H1 (cell line): ENCODE data around the gene FGGY. TPM values are rescaled to one million over a fixed set of nuclear protein-coding genes. Genes with fewer than 3 reads are reported as not detected.

Experiments
- CTCF ChIA-PET: fragments of 300-600 bp; sonication (Branson Sonifier 250); formaldehyde crosslinking; loops from one replicate; lab custom pipeline; 2021; ENCODE audit not compliant: partially characterized antibody; lab: Charles Lee
- POLR2A ChIA-PET: fragments of 300-600 bp; sonication (Branson Sonifier 250); formaldehyde crosslinking; loops from one replicate; lab custom pipeline; 2021; ENCODE audit warnings: inconsistent platforms; ENCODE audit not compliant: partially characterized antibody; lab: Charles Lee
- DNase-seq, 2 experiments: peaks; one replicate each; pipeline versions ENCODE4 v3.0.0 to v3.0.0-alpha.2; 2010 to 2022; ENCODE audit warnings: low spot score in 2 of 2, low read depth in 1 of 2, mixed read lengths in 1 of 2
- FAIRE-seq: peaks from 2 replicates; lab custom pipeline; 2011; peaks lifted over from hg19 to GRCh38; lab: Jason Lieb, UNC
- H2AFZ ChIP-seq: 2 replicates; pipeline ENCODE4 v1.8.1; 2012; ENCODE audit warnings: low read length, inconsistent platforms
- H2AK5ac ChIP-seq: 2 replicates; pipeline ENCODE4 v1.6.1; 2013; ENCODE audit warnings: low read depth, low read length
- H2BK120ac ChIP-seq: replicated peaks from 2 replicates; pipeline ENCODE3; 2013; ENCODE audit warnings: low read depth, low read length, inconsistent platforms
- H2BK12ac ChIP-seq: 2 replicates; pipeline ENCODE4 v1.6.1; 2013; ENCODE audit warnings: low read depth, low read length
- H2BK15ac ChIP-seq: 2 replicates; pipeline ENCODE4 v1.6.1; 2013; ENCODE audit warnings: low read length
- H2BK20ac ChIP-seq: 2 replicates; pipeline ENCODE4 v1.6.1; 2013; ENCODE audit warnings: low read length
- H2BK5ac ChIP-seq: 2 replicates; pipeline ENCODE4 v1.6.1; 2013; ENCODE audit warnings: low read depth, low read length
- H3K14ac ChIP-seq: 2 replicates; pipeline ENCODE4 v1.6.1; 2013; ENCODE audit warnings: inconsistent platforms; ENCODE audit not compliant: insufficient read length
- H3K18ac ChIP-seq: 2 replicates; pipeline ENCODE4 v1.6.1; 2013; ENCODE audit warnings: low read length; ENCODE audit errors: extremely low read depth
- H3K23ac ChIP-seq: 2 replicates; pipeline ENCODE4 v1.6.1; 2013; ENCODE audit warnings: inconsistent platforms; ENCODE audit not compliant: insufficient read length
- H3K23me2 ChIP-seq: 2 replicates; pipeline ENCODE4 v1.6.1; 2013; ENCODE audit warnings: low read depth, low read length
- H3K27ac ChIP-seq: 2 replicates; pipeline ENCODE4 v1.6.1; 2011; ENCODE audit warnings: low read depth, low read length, inconsistent platforms
- H3K27me3 ChIP-seq, 4 experiments: replicated peaks in 1 of 4; 1 replicate in 1 of 4; 2 replicates in 3 of 4; pipeline versions ENCODE4 v1.6.1 to v1.8.1; 2011 to 2013; ENCODE audit warnings: low read length in 3 of 4, mild to moderate bottlenecking in 3 of 4, inconsistent platforms in 2 of 4, mixed read lengths in 2 of 4, moderate library complexity in 1 of 4; ENCODE audit not compliant: control insufficient read depth in 3 of 4, insufficient read depth in 3 of 4; ENCODE audit errors: extremely low read depth in 1 of 4
- H3K36me3 ChIP-seq, 4 experiments: 2 replicates each; pipeline versions ENCODE4 v1.6.1 to v1.8.1; 2011 to 2013; ENCODE audit warnings: mild to moderate bottlenecking in 4 of 4, low read length in 3 of 4, moderate library complexity in 2 of 4, control low read depth in 1 of 4, inconsistent platforms in 1 of 4; ENCODE audit not compliant: insufficient read depth in 4 of 4, control insufficient read depth in 2 of 4
- H3K4ac ChIP-seq: replicated peaks from 2 replicates; pipeline ENCODE3; 2013; ENCODE audit warnings: low read length, low read depth, mixed read lengths, inconsistent platforms; ENCODE audit not compliant: insufficient read length
- H3K4me1 ChIP-seq, 4 experiments: replicated peaks in 1 of 4; 1 replicate in 1 of 4; 2 replicates in 3 of 4; pipeline versions ENCODE4 v1.6.1 to v1.8.1; 2011 to 2013; ENCODE audit warnings: low read length in 3 of 4, inconsistent platforms in 2 of 4, mixed read lengths in 1 of 4; ENCODE audit not compliant: insufficient read depth in 4 of 4, control insufficient read depth in 3 of 4
- H3K4me2 ChIP-seq, 2 experiments: 2 replicates each; pipeline versions ENCODE4 v1.6.1 to v1.8.1; 2011 to 2013; ENCODE audit warnings: low read depth in 2 of 2, low read length in 2 of 2, control low read depth in 1 of 2, inconsistent platforms in 1 of 2, mild to moderate bottlenecking in 1 of 2; ENCODE audit not compliant: insufficient read depth in 1 of 2
- H3K4me3 ChIP-seq, 4 experiments: fragments of 200-600, 300-600 bp in 1 of 4; sonication (generic), shearing (Covaris generic), sonication (Bioruptor Twin) in 1 of 4; 2 replicates each; pipeline versions ENCODE4 v1.5.1 to v1.8.1; 2011 to 2016; ENCODE audit warnings: low read length in 4 of 4, low read depth in 3 of 4, control low read depth in 2 of 4, inconsistent platforms in 2 of 4, mild to moderate bottlenecking in 2 of 4, mixed read lengths in 1 of 4, moderate library complexity in 1 of 4; ENCODE audit not compliant: insufficient read depth in 2 of 4; ENCODE audit errors: extremely low read depth in 1 of 4
- H3K56ac ChIP-seq: replicated peaks from 2 replicates; pipeline ENCODE3; 2013; ENCODE audit warnings: low read depth, mild to moderate bottlenecking, mixed read lengths, low read length, inconsistent platforms; ENCODE audit not compliant: insufficient read length
- H3K79me1 ChIP-seq: 2 replicates; pipeline ENCODE4 v1.6.1; 2013; ENCODE audit warnings: low read depth, low read length, control low read depth
- H3K79me2 ChIP-seq, 2 experiments: 2 replicates each; pipeline versions ENCODE4 v1.6.1 to v1.8.1; 2012 to 2013; ENCODE audit warnings: low read length in 2 of 2, mild to moderate bottlenecking in 2 of 2, inconsistent platforms in 1 of 2; ENCODE audit not compliant: insufficient read depth in 2 of 2, control insufficient read depth in 1 of 2
- H3K9ac ChIP-seq, 4 experiments: replicated peaks in 1 of 4; 1 replicate in 1 of 4; 2 replicates in 3 of 4; pipeline versions ENCODE4 v1.6.1 to v1.8.1; 2011 to 2013; ENCODE audit warnings: low read depth in 3 of 4, low read length in 3 of 4, control low read depth in 2 of 4, mild to moderate bottlenecking in 2 of 4, moderate library complexity in 2 of 4, inconsistent platforms in 1 of 4; ENCODE audit errors: extremely low read depth in 1 of 4
- H3K9me3 ChIP-seq, 2 experiments: 2 replicates each; pipeline versions ENCODE4 v1.6.1 to v1.8.1; 2012 to 2013; ENCODE audit warnings: mild to moderate bottlenecking in 2 of 2, moderate library complexity in 2 of 2, control low read depth in 1 of 2, inconsistent platforms in 1 of 2, low read depth in 1 of 2, low read length in 1 of 2, mixed read lengths in 1 of 2; ENCODE audit not compliant: insufficient read depth in 2 of 2
- H4K20me1 ChIP-seq, 2 experiments: replicated peaks in 1 of 2; 2 replicates each; pipeline versions ENCODE3 to v1.8.1; 2011 to 2013; ENCODE audit warnings: inconsistent platforms in 2 of 2, low read length in 2 of 2, mild to moderate bottlenecking in 1 of 2; ENCODE audit not compliant: insufficient read depth in 2 of 2, control insufficient read depth in 1 of 2
- H4K5ac ChIP-seq: 2 replicates; pipeline ENCODE4 v1.6.1; 2013; ENCODE audit warnings: low read length, low read depth, mixed read lengths, inconsistent platforms; ENCODE audit not compliant: insufficient read length
- H4K8ac ChIP-seq: 2 replicates; pipeline ENCODE4 v1.8.0; 2013; ENCODE audit warnings: mild to moderate bottlenecking, moderate library complexity, low read length, inconsistent platforms; ENCODE audit not compliant: insufficient read depth; ENCODE audit errors: extremely low read depth
- H4K91ac ChIP-seq: replicated peaks from 2 replicates; pipeline ENCODE3; 2013; ENCODE audit warnings: low read length, mixed read lengths, inconsistent platforms; ENCODE audit not compliant: insufficient read length
- ATF3 ChIP-seq: IDR thresholded peaks from 2 replicates; pipeline ENCODE4 v1.6.1; 2011; ENCODE audit warnings: low read depth, mild to moderate bottlenecking, low read length; ENCODE audit not compliant: insufficient read depth
- CBX8 ChIP-seq: fragments of 300-800, 300-1000 bp; sonication (generic); IDR thresholded peaks from 2 replicates; pipeline ENCODE4 v1.7.1; 2016; ENCODE audit warnings: low read depth, low read length, borderline replicate concordance
- CHD2 ChIP-seq: IDR thresholded peaks from 2 replicates; pipeline ENCODE4 v1.6.1; 2012; ENCODE audit warnings: low read length, improper control_type of control experiment
- EGR1 ChIP-seq: IDR thresholded peaks from 2 replicates; pipeline ENCODE4 v1.6.1; 2011; ENCODE audit warnings: low read depth, low read length, borderline replicate concordance
- FOSL1 ChIP-seq: IDR thresholded peaks from 2 replicates; pipeline ENCODE4 v1.6.1; 2011; ENCODE audit warnings: mild to moderate bottlenecking, low read depth, low read length, moderate library complexity; ENCODE audit not compliant: insufficient read depth
- MAFK ChIP-seq: IDR thresholded peaks from 2 replicates; pipeline ENCODE4 v1.6.1; 2012; ENCODE audit warnings: low read depth, mild to moderate bottlenecking, improper control_type of control experiment, low read length
- POLR2A ChIP-seq, 2 experiments: IDR thresholded peaks; 1 replicate in 1 of 2; 2 replicates in 1 of 2; pipeline ENCODE4 v1.6.1; 2011; ENCODE audit warnings: low read depth in 2 of 2, low read length in 2 of 2, mild to moderate bottlenecking in 2 of 2; ENCODE audit errors: control extremely low read depth in 1 of 2
- POU5F1 ChIP-seq: IDR thresholded peaks from 2 replicates; pipeline ENCODE4 v1.6.1; 2011; ENCODE audit warnings: low read depth, mild to moderate bottlenecking, low read length, moderate library complexity
- SAP30 ChIP-seq: fragments of 300-600 bp; sonication (generic); IDR thresholded peaks from 2 replicates; pipeline ENCODE4 v1.7.1; 2012; ENCODE audit warnings: low read length, moderate library complexity, mild to moderate bottlenecking, inconsistent platforms; ENCODE audit not compliant: insufficient read depth, insufficient replicate concordance
- SUZ12 ChIP-seq: fragments of 200-600 bp; sonication (generic); IDR thresholded peaks from 2 replicates; pipeline ENCODE4 v1.6.1; 2012; ENCODE audit warnings: mild to moderate bottlenecking, inconsistent platforms, low read length, moderate library complexity, mixed read lengths
- TAF7 ChIP-seq: optimal IDR thresholded peaks from 2 replicates; pipeline ENCODE3; 2011; ENCODE audit warnings: low read depth, mild to moderate bottlenecking, inconsistent platforms, low read length, moderate library complexity, borderline replicate concordance
- TEAD4 ChIP-seq: IDR thresholded peaks from 2 replicates; pipeline ENCODE4 v1.6.1; 2012; ENCODE audit warnings: low read depth, low read length, inconsistent platforms, mixed read lengths
- YY1 ChIP-seq: IDR thresholded peaks from 2 replicates; pipeline ENCODE4 v1.6.1; 2011; ENCODE audit warnings: low read depth, mild to moderate bottlenecking, low read length
- WGBS, 2 experiments: shearing (Covaris generic) in 1 of 2; methylation state at CpG; one replicate each; pipeline versions ENCODE4 v1.1.6 to v1.1.7; 2013 to 2015; ENCODE audit warnings: low lambda C conversion rate in 2 of 2, mixed read lengths in 2 of 2, inconsistent platforms in 1 of 2, low coverage in 1 of 2, missing lambda C conversion rate in 1 of 2; ENCODE audit not compliant: insufficient replicate concordance in 2 of 2, insufficient coverage in 1 of 2, insufficient read length in 1 of 2; ENCODE audit errors: extremely low coverage in 1 of 2, missing lambda C conversion rate in 1 of 2; 5-methylcytosine and 5-hydroxymethylcytosine counted together
- polyA plus RNA-seq, 7 experiments: library from polyadenylated mRNA; depleted of rRNA in 3 of 7; stranded (reverse) in 5 of 7; unstranded in 2 of 7; fragments of >200 nt in 5 of 7; fragments of 200-250 nt in 2 of 7; gene quantifications; 1 replicate in 5 of 7; 2 replicates in 1 of 7; 4 replicates in 1 of 7; pipeline versions ENCODE4 v1.2.1 to v1.2.3, GENCODE V29; 2011 to 2013; ENCODE audit warnings: missing spikeins in 2 of 7, mixed read lengths in 2 of 7
- total RNA-seq: library from RNA; stranded (reverse); fragmentation: NEBNext Ultra II Directional; extraction: Animal tissue kit (Norgen Biotek cat#: 25700); gene quantifications from 2 replicates; pipeline ENCODE4 v1.2.1, GENCODE V29; 2021
- TF ChIP-seq, protein P1 (sequence below): IDR thresholded peaks from 2 replicates; pipeline ENCODE4 v1.6.1; 2012; ENCODE audit warnings: inconsistent platforms

FGGY gene
- total and polyA plus RNA-seq, 2 of the 8 experiments (the other 6 are each of a cell fraction or from before 2014, with no cell fraction given): 10.3 to 12.5 TPM

GRCh38 chr1:59317780-59318179 is 20.9 kb downstream of the FGGY start:
- Histone ChIP-seq H4K20me1 (no peaks in the 10 kb centered on the region), H3K27me3 (peaks cover 0 to 1% (median 0%) of the 10 kb centered on the region in 4 experiments; a peak in 1 of 7 replicates), H3K27ac (no peak overlapping the region), H2BK5ac (no peak overlapping the region), H4K5ac (no peak overlapping the region), H2BK12ac (no peak overlapping the region), H3K23me2 (no peaks in the 10 kb centered on the region; the same call in 1 of the 2 replicates), H3K4me2 (no peak overlapping the region), H2AFZ (no peak overlapping the region), H3K79me1 (no peaks in the 10 kb centered on the region), H3K4me1 (peaks cover 0 to 6% (median 2%) of the 10 kb centered on the region in 4 experiments; a peak in 2 of 7 replicates), H4K91ac (no peak overlapping the region), H2BK20ac (no peak overlapping the region), H3K4me3 (no peak overlapping the region), H2BK15ac (no peak overlapping the region), H4K8ac (no peak overlapping the region), H3K36me3 (no peaks in the 10 kb centered on the region), H3K14ac (no peak overlapping the region), H3K4ac (no peak overlapping the region), H3K9me3 (no peaks in the 10 kb centered on the region), H3K79me2 (peaks cover 0 to 3% of the 10 kb centered on the region in 2 experiments; a peak in 1 of 4 replicates), H2AK5ac (no peak overlapping the region), H2BK120ac (no peak overlapping the region), H3K9ac (no peak overlapping the region), H3K23ac (no peak overlapping the region), H3K56ac (no peak overlapping the region), H3K18ac (no peak overlapping the region; the same call in 1 of the 2 replicates)
- DNase-seq: no peak
- ChIA-PET CTCF (no interaction called here), POLR2A (interaction anchor here (0.6 kb wide), 1 partner anchor 13 kb away, joined by 3 read pairs; no protein-coding TSS in a partner anchor)
- WGBS, 2 experiments: 74% methylated on average over 2 of the region's 2 CpGs; no CpG with 5 or more reads in 1 of the 2 experiments
- FAIRE-seq: no peak
- TF ChIP-seq TAF7 (no peak), MAFK (no peak), SUZ12 (no peak), FOSL1 (no peak), ATF3 (no peak), POLR2A (IDR thresholded peaks at IDR 0.05; ENCODE audit: control extremely low read depth in 1 of 2, low read depth in 2 of 2, low read length in 2 of 2) (no peak), YY1 (no peak), EGR1 (no peak), CHD2 (no peak), SAP30 (no peak), POU5F1 (no peak), TEAD4 (no peak), CBX8 (no peak)
- TF ChIP-seq, protein P1, sequence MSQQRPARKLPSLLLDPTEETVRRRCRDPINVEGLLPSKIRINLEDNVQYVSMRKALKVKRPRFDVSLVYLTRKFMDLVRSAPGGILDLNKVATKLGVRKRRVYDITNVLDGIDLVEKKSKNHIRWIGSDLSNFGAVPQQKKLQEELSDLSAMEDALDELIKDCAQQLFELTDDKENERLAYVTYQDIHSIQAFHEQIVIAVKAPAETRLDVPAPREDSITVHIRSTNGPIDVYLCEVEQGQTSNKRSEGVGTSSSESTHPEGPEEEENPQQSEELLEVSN: no peak
